Neural cell (in vitro differentiated cells): ENCODE results near the gene ATF7IP2. TPM values are rescaled to one million over a fixed set of nuclear protein-coding genes. Genes with fewer than 3 reads are reported as not detected.

ENCODE experiments used
- H2AFZ ChIP-seq: fragments of 200-600, 300-800 bp; sonication (generic), shearing (Covaris generic); 2 replicates; pipeline ENCODE4 v1.6.0; 2014; ENCODE audit warnings: low read depth, mild to moderate bottlenecking, antibody characterized with exemption, low read length, moderate library complexity
- H3F3A ChIP-seq: fragments of 200-600 bp; shearing (Covaris generic); 2 replicates; pipeline ENCODE4 v1.6.1; 2016; ENCODE audit warnings: mild to moderate bottlenecking, moderate library complexity, mixed read lengths, antibody characterized with exemption, low read length; ENCODE audit not compliant: insufficient read depth, poor library complexity, severe bottlenecking
- H3K27ac ChIP-seq: fragments of 200-600, 300-800 bp; sonication (generic), shearing (Covaris generic); 2 replicates; pipeline ENCODE4 v1.5.1; 2014; ENCODE audit warnings: mild to moderate bottlenecking, low read length, moderate library complexity
- H3K27me3 ChIP-seq: fragments of 300-800, 200-600 bp; sonication (generic), shearing (Covaris generic); 2 replicates; pipeline ENCODE4 v1.6.0; 2014; ENCODE audit warnings: mild to moderate bottlenecking, low read depth, low read length, moderate library complexity; ENCODE audit not compliant: insufficient read depth
- H3K36me3 ChIP-seq: fragments of 300-800, 200-600 bp; sonication (generic), shearing (Covaris generic); 2 replicates; pipeline ENCODE4 v1.5.1; 2014; ENCODE audit warnings: mild to moderate bottlenecking, antibody characterized with exemption, low read length, moderate library complexity; ENCODE audit not compliant: insufficient read depth
- H3K4me2 ChIP-seq: fragments of 300-800, 200-600 bp; sonication (generic), shearing (Covaris generic); 2 replicates; pipeline ENCODE4 v1.6.0; 2014; ENCODE audit warnings: mild to moderate bottlenecking, low read length
- H3K4me3 ChIP-seq: fragments of 300-800, 200-600 bp; sonication (generic), shearing (Covaris generic); 2 replicates; pipeline ENCODE4 v1.5.1; 2014; ENCODE audit warnings: mild to moderate bottlenecking, low read length, moderate library complexity
- H3K79me2 ChIP-seq: fragments of 200-600 bp; shearing (Covaris generic); replicated peaks from 2 replicates; pipeline ENCODE4 v1.6.0; 2014; ENCODE audit warnings: mild to moderate bottlenecking, low read length, moderate library complexity; ENCODE audit not compliant: insufficient read depth
- H3K9ac ChIP-seq: fragments of 300-800, 200-600 bp; sonication (generic), shearing (Covaris generic); 2 replicates; pipeline ENCODE4 v1.6.1; 2016; ENCODE audit warnings: mild to moderate bottlenecking, low read length, mixed read lengths
- H3K9me2 ChIP-seq: fragments of 200-600 bp; shearing (Covaris generic); 2 replicates; pipeline ENCODE4 v1.6.1; 2016; ENCODE audit warnings: mild to moderate bottlenecking, low read length, mixed read lengths; ENCODE audit not compliant: insufficient read depth
- H3K9me3 ChIP-seq: fragments of 200-600, 300-800 bp; sonication (generic), shearing (Covaris generic); 2 replicates; pipeline ENCODE4 v1.6.1; 2016; ENCODE audit warnings: mild to moderate bottlenecking, mixed run types, low read length, moderate library complexity, mixed read lengths
- H4K20me1 ChIP-seq: fragments of 200-600 bp; shearing (Covaris generic); 2 replicates; pipeline ENCODE4 v1.6.1; 2016; ENCODE audit warnings: mild to moderate bottlenecking, mixed run types; ENCODE audit not compliant: insufficient read depth
- CTCF ChIP-seq: fragments of 450-650 bp; IDR thresholded peaks from 2 replicates; pipeline ENCODE4 v1.5.1; 2014; ENCODE audit warnings: antibody characterized with exemption, mild to moderate bottlenecking, moderate library complexity; ENCODE audit not compliant: poor library complexity, severe bottlenecking
- EP300 ChIP-seq: fragments of 450-650 bp; conservative IDR thresholded peaks from 2 replicates; pipeline ENCODE4 v1.6.1; 2014; ENCODE audit warnings: antibody characterized with exemption, mild to moderate bottlenecking, moderate library complexity; ENCODE audit not compliant: poor library complexity, severe bottlenecking
- EZH2 ChIP-seq: fragments of 200-600, 300-800 bp; shearing (Covaris generic), sonication (generic); IDR thresholded peaks from 2 replicates; pipeline ENCODE4 v1.6.1; 2014; ENCODE audit warnings: antibody characterized with exemption, low read length, borderline replicate concordance, mild to moderate bottlenecking; ENCODE audit not compliant: insufficient read depth, poor library complexity, severe bottlenecking
- MXI1 ChIP-seq: fragments of 450-650 bp; conservative IDR thresholded peaks from 2 replicates; pipeline ENCODE4 v1.6.1; 2014; ENCODE audit warnings: antibody characterized with exemption, mild to moderate bottlenecking; ENCODE audit not compliant: poor library complexity, severe bottlenecking
- POLR2AphosphoS5 ChIP-seq: IDR thresholded peaks from 2 replicates; pipeline ENCODE4 v1.6.1; 2012
- RAD21 ChIP-seq: fragments of 450-650 bp; conservative IDR thresholded peaks from 2 replicates; pipeline ENCODE4 v1.6.1; 2014; ENCODE audit warnings: antibody characterized with exemption, mild to moderate bottlenecking, moderate library complexity
- REST ChIP-seq: IDR thresholded peaks from 2 replicates; pipeline ENCODE4 v1.6.1; 2012; ENCODE audit warnings: borderline replicate concordance
- SMC3 ChIP-seq: fragments of 450-650 bp; conservative IDR thresholded peaks from 2 replicates; pipeline ENCODE4 v1.6.1; 2014; ENCODE audit warnings: antibody characterized with exemption, mild to moderate bottlenecking, moderate library complexity; ENCODE audit not compliant: poor library complexity
- TAF1 ChIP-seq: IDR thresholded peaks from 2 replicates; pipeline ENCODE4 v1.6.1; 2012; ENCODE audit warnings: low read depth
- polyA plus RNA-seq: library from polyadenylated mRNA; depleted of rRNA; stranded (reverse); fragments of >200 nt; gene quantifications from 2 replicates; pipeline ENCODE4 v1.2.3, GENCODE V29; 2014

ATF7IP2 gene
- polyA plus RNA-seq, 1 donor from 2014 or later = 20.9 TPM

GRCh38 chr16:10373556-10373955 is 12.3 kb upstream of the ATF7IP2 start:
- Histone ChIP-seq H3K9me3 (no peaks in the 10 kb centered on the region), H3K36me3 (no peaks in the 10 kb centered on the region), H3K79me2 (no peaks in the 10 kb centered on the region), H3K27ac (no peak overlapping the region), H3K9ac (no peak overlapping the region), H3K4me3 (no peak overlapping the region), H3F3A (no peaks in the 10 kb centered on the region), H2AFZ (no peak overlapping the region), H4K20me1 (no peaks in the 10 kb centered on the region), H3K27me3 (no peaks in the 10 kb centered on the region), H3K4me2 (no peak overlapping the region), H3K9me2 (no peaks in the 10 kb centered on the region)
- TF ChIP-seq MXI1 (no peak), REST (no peak), EZH2 (no peak), EP300 (no peak), RAD21 (no peak), SMC3 (no peak), CTCF (no peak), TAF1 (no peak), POLR2AphosphoS5 (no peak)

GRCh38 chr16:10376229-10376628 is 9.6 kb upstream of the ATF7IP2 start:
- Histone ChIP-seq H3K4me2 (no peak overlapping the region), H3K9me3 (no peaks in the 10 kb centered on the region), H2AFZ (no peak overlapping the region), H3K4me3 (no peak overlapping the region), H3K27ac (no peak overlapping the region), H3K9me2 (no peaks in the 10 kb centered on the region), H3K36me3 (no peaks in the 10 kb centered on the region), H3K9ac (no peak overlapping the region), H3K27me3 (no peaks in the 10 kb centered on the region), H4K20me1 (no peaks in the 10 kb centered on the region), H3K79me2 (no peaks in the 10 kb centered on the region), H3F3A (no peaks in the 10 kb centered on the region)
- no peak for TF ChIP-seq SMC3
- TF ChIP-seq POLR2AphosphoS5 = no peak
- TF ChIP-seq RAD21 = no peak
- no peak for TF ChIP-seq EP300
- no peak for TF ChIP-seq REST
- TF ChIP-seq TAF1 = no peak
- TF ChIP-seq EZH2 = no peak
- TF ChIP-seq CTCF = no peak
- no peak for TF ChIP-seq MXI1
